Activated naive CD4-positive, alpha-beta T cell treated with anti-CD3 and anti-CD28 coated beads, Interleukin-2, amount 50 U/mL, for 72 hours (primary cell): Measurements from ENCODE around the gene PARD3B. TPM values are rescaled to one million over a fixed set of nuclear protein-coding genes. Genes with fewer than 3 reads are reported as not detected.
"Not testable (repeated sequence)": the region's sequence is repeated elsewhere in the genome, so short reads cannot be mapped to it uniquely, and the experiment has no call there.

Source experiments
- ATAC-seq, 2 donors: fragments of 150-1000 bp; cut with Tn5 transposase; 2 replicates each; pipeline ENCODE4 v1.10.0; 2021; ENCODE audit warnings: mild to moderate bottlenecking in 2 of 2, moderate library complexity in 2 of 2
- DNase-seq, 2 donors: peaks; one replicate each; pipeline ENCODE4 v3.0.0; 2021 to 2022; ENCODE audit warnings: low spot score in 2 of 2
- H3K27ac Mint-ChIP-seq, 2 donors: one replicate each; pipeline ENCODE4 v1.8.0; 2022; ENCODE audit warnings: mild to moderate bottlenecking in 2 of 2, mixed read lengths in 2 of 2
- H3K36me3 Mint-ChIP-seq, 2 donors: one replicate each; pipeline ENCODE4 v1.8.0; 2022; ENCODE audit warnings: mixed read lengths in 2 of 2
- H3K9me3 Mint-ChIP-seq, 2 donors: one replicate each; pipeline ENCODE4 v1.8.0; 2022; ENCODE audit warnings: mixed read lengths in 2 of 2
- total RNA-seq, 2 donors: library from RNA; stranded (reverse); gene quantifications; one replicate each; pipeline ENCODE4 v1.2.3, GENCODE V29; 2022

Gene PARD3B
- total RNA-seq, 2 donors from 2014 or later, result 0.09 to 0.35 TPM

DNA sequence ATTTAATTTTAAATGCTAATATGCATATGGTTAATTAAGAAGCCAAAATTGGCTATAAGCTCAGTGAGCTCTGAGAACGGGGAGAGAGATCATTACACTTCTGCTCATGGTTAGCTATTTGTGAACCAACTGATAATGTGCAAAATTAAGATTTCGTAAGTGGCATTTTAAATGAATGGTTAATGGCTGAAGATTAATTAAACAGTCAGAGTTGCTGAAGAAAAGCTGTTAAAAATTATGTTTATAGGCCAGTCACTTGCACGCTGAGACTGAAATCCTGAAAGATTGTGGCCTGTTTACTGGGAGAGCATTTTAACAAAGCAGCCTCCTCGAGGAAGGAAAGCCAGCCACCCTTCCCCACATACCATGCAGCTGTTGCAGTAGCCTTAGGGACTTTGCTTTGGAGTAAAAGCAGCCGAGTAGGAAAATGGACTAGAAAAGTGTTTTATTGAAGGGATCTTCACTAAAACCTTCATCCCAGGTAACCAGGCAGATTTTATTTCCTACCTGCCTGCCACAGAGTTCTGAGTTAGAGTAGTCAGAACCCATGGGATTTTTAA, 918.3 kb downstream of the PARD3B start:
- H3K9me3 Mint-ChIP-seq, result no peaks in the 10 kb centered on the region
- DNase-seq (no peak), ATAC-seq (no peak)
- no peaks in the 10 kb centered on the region for H3K36me3 Mint-ChIP-seq
- no peak overlapping the region for H3K27ac Mint-ChIP-seq

DNA sequence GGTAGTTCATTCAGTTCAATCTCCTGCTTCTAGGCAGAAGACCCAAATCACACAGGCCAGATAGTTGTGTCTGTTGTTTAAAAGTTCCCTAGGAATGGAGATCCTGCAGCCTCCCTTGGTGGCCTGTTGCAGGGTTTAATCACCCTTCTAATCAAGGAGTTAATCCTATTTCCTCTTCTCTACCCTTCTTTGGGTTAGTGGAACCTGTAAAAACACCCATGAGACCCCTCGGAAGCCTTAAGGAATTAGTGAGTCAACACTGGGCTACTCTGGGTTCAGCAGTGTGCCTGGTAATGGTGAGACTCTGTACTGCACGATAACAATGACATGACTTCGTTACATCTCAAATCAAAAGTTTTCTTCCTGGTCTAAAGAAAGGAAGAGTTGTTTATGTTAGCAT, 919.4 kb downstream of the PARD3B start:
- ATAC-seq (no peak), DNase-seq (no peak)
- Mint-ChIP-seq H3K9me3 (no peaks in the 10 kb centered on the region), H3K36me3 (no peaks in the 10 kb centered on the region), H3K27ac (no peak overlapping the region)

- Mint-ChIP-seq H3K36me3 (no peaks in the 10 kb centered on the region), H3K9me3 (no peaks in the 10 kb centered on the region), H3K27ac (no peak overlapping the region)
- no peak for ATAC-seq
- no peak for DNase-seq
These were observed 920.5 kb downstream of the PARD3B start for GRCh38 chr2:205465791-205466190.

DNA sequence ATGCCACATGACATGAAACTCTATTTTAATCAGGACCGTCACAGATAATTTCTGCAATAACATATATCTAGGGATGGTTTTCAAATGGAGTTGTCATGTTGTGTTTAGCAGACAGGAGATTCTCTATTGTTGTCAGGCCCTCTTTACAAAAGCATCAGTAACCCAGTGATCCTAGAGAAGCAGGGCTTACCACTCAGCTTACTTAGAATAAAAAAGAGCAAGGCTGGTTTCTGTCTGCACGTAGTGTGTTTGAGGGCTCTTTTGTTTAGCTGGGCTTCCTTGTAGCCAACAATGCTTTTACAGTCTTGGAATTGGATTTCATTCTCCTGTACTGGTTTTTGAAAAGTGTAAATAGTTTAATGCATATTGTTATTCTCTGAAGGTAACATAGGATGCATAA, 926.5 kb downstream of the PARD3B start:
- no peak for ATAC-seq
- DNase-seq, result no peak
- no peaks in the 10 kb centered on the region for H3K9me3 Mint-ChIP-seq
- no peak overlapping the region for H3K27ac Mint-ChIP-seq
- H3K36me3 Mint-ChIP-seq, result no peaks in the 10 kb centered on the region

GRCh38 chr2:205473791-205474190, 928.5 kb downstream of the PARD3B start:
- DNase-seq (no peak), ATAC-seq (peak; percentile 75 to 98)
- no peaks in the 10 kb centered on the region for H3K9me3 Mint-ChIP-seq
- H3K36me3 Mint-ChIP-seq, result no peaks in the 10 kb centered on the region
- H3K27ac Mint-ChIP-seq, result no peak overlapping the region

DNA sequence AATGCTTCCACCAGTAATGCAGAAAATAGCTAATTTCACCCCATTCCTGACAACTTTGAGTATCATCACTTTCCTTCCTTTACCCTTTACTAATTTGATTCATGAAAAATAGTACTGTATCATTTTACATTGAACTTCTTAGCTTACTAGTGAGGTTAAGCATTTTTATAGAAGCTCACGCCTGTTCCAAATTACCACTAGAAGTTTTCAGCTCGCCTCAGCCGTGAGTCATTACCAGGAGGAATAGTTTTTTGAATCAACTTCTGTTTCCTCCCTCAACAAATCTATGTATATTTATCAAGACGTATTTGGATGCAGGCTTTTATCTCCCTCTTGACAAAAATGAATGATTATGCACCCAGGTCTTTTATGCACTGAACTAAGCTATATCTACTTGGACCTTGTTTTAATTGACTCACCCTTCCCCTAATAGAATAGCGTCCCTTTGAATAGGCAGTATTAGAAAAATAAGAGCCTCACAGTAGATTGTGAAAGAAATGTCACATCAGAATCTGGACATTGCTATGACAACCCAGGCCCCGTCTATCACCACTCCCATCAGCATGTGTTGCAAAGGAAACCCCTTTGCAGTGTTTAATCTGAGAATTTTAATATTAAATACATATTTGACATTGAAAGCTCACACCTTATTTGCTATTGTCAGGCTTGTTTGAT, 929.6 kb downstream of the PARD3B start:
- Mint-ChIP-seq H3K9me3 (no peaks in the 10 kb centered on the region), H3K27ac (no peak overlapping the region), H3K36me3 (no peaks in the 10 kb centered on the region)
- peak in 1 of 2 donors; percentile 20 for DNase-seq
- peak in 1 of 2 donors; percentile 64 for ATAC-seq

DNA sequence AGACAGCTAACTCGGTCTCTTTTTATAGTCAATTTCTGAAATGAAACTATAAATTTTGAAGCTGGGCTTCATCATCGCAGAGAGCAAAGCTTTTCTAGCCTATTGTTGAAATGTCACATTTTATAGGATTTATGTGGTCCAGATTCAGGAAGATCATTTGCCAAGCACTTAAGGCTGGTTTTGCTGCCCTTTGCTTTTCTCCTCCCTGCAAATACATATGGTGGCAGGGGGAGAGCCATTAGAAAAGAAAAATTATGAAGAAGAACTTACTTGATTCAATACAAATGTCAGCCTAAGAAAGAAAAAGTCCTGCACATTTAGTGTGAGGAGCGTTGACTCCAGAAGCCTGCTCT, 930.1 kb downstream of the PARD3B start:
- no peaks in the 10 kb centered on the region for H3K36me3 Mint-ChIP-seq
- H3K9me3 Mint-ChIP-seq, result no peaks in the 10 kb centered on the region
- DNase-seq (no peak), ATAC-seq (no peak)
- no peak overlapping the region for H3K27ac Mint-ChIP-seq

DNA sequence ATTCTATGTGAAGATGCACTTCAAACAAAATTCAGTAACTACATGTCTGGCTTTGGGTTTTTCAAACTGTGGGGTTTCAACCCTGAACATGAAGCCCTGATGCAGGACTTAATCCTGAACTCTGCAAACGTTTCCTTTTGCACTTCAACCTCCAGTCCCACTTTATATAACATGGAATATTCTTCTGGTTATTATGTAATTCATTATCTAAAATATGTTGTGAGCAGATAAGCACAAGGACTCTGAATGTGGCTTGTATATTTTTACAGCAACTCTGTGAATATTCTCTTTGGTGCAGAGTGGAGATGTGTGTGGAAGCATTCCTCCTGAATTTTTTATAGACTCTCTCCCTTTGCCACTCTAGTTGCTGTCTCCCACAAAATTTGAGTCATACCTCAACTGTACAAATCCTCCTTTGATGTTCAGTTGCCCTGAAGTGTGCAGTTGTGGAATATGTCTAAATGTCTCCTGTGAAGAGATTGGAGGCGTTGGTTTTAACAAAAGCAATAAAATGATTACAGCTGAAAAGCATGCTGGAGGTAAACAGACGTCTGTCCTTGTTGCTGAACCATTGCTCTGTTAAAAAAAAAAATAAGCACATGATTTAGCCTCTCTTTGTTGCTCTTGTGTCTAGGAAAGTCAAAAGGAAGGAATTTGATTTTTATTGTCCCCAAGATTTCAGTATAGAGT, 931.9 kb downstream of the PARD3B start:
- Mint-ChIP-seq H3K36me3 (no peaks in the 10 kb centered on the region), H3K9me3 (no peaks in the 10 kb centered on the region), H3K27ac (no peak overlapping the region)
- ATAC-seq (no peak), DNase-seq (no peak)

GRCh38 chr2:205481861-205482260, 936.6 kb downstream of the PARD3B start:
- ATAC-seq, result no peak
- Mint-ChIP-seq H3K9me3 (no peaks in the 10 kb centered on the region), H3K27ac (no peak overlapping the region), H3K36me3 (no peaks in the 10 kb centered on the region)
- DNase-seq, result no peak

DNA sequence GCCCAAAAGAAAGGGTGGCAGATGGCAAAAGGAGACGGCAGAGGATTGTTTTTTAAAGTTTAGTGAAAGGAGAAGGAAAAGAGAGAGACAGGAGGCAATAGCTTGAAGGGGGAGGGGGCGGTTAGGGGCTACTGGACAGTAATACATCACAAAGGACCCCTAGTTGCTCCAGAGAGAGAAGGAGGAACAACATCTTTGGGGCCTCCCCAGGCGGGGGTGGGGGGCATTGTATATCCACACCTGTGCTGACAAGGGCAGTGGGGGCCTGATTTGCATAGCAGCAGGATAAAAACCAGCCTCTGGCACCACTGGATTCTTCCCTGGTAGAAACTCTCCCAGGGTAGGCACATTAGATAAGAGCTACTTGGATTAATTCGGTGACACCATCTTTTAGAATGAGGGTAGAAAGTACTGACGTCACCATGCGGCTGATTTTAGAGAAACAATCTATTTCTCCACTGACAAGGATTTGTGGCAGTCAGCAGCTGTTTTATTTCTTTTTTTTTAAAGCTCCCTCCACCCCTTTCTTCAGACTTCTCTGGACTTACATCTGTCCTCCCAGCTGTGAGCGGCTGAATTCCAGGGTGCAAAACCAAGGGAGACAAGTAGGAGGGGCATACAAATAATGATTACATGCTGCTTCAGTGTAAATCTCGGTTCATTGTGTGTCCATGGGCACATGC, 937.3 kb downstream of the PARD3B start:
- Mint-ChIP-seq H3K27ac (no peak overlapping the region), H3K9me3 (no peaks in the 10 kb centered on the region), H3K36me3 (no peaks in the 10 kb centered on the region)
- ATAC-seq (no peak), DNase-seq (no peak)

- DNase-seq, result no peak
- ATAC-seq, result no peak
- H3K36me3 Mint-ChIP-seq, result no peaks in the 10 kb centered on the region
- no peak overlapping the region for H3K27ac Mint-ChIP-seq
- H3K9me3 Mint-ChIP-seq, result no peaks in the 10 kb centered on the region
These were observed 937.8 kb downstream of the PARD3B start for GRCh38 chr2:205483095-205483494.

DNA sequence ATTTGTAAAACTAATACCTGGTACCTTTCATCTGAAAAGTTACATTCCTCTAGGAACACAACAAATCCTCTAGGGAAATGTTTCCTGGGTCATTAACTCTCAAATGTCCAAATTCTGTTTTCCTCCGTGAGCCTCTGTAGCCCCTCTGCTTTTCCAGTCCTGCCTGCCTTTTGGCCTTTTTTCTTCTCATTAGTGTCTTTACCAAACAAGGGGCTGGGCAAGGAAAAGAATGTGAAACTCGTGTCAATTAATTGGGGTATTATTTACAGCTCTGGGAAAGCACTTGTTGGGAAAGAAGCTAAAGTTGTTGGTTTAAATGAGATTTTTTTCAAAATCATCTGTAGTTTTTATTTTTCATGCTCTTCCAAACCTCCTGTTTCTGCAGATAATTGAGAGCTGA, 938.9 kb downstream of the PARD3B start:
- H3K36me3 Mint-ChIP-seq, result no peaks in the 10 kb centered on the region
- no peaks in the 10 kb centered on the region for H3K9me3 Mint-ChIP-seq
- no peak for ATAC-seq

DNA sequence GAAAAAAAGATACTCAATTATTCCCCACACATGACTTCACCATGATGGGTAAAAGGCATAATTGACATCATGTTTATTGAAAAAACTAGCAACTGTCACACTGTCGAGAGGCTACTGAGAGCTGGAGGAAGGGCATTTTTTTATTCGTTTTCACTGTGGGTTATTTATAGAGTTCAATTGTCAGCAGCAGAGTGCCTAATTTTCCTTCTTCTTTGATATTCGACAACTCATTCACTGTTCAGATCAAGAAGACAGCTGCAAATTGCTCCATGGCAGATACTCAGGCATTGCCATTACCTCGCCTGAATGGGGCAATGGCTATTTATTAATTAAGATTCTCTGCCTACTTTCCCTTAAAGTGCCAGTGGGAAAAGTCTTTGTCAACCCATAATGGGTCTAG, 939.5 kb downstream of the PARD3B start:
- ATAC-seq (no peak), DNase-seq (no peak)
- no peak overlapping the region for H3K27ac Mint-ChIP-seq
- H3K9me3 Mint-ChIP-seq, result no peaks in the 10 kb centered on the region
- no peaks in the 10 kb centered on the region for H3K36me3 Mint-ChIP-seq

More for the DNA sequence above, 938.9 kb downstream of the PARD3B start:
- no peak overlapping the region for H3K27ac Mint-ChIP-seq
- DNase-seq, result no peak

DNA sequence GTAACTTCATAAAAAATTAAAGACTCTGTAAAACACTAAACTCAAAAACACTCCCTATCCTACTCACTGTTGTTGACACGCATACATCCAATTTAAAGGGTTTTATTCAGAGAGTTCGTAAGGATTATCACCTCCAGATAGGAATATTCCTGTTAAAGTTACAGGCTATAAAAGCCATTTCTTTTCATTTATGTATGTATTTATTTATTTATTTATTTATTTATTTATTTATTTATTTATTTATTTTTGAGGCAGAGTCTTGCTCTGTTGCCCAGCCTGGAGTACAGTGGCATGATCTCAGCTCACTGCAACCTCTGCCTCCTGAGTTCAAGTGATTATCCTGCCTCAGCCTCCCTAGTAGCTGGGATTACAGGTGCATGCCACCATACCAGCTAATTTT, 948.3 kb downstream of the PARD3B start:
- H3K36me3 Mint-ChIP-seq, H3K9me3 Mint-ChIP-seq, ATAC-seq, DNase-seq, H3K27ac Mint-ChIP-seq: not testable (repeated sequence)

- ATAC-seq (no peak), DNase-seq (no peak)
- peaks cover 0 to 10% of the 10 kb centered on the region in 2 donors for H3K9me3 Mint-ChIP-seq
- H3K27ac Mint-ChIP-seq, result no peak overlapping the region
- H3K36me3 Mint-ChIP-seq, result no peaks in the 10 kb centered on the region
These were observed 949.4 kb downstream of the PARD3B start for GRCh38 chr2:205494537-205495235.

DNA sequence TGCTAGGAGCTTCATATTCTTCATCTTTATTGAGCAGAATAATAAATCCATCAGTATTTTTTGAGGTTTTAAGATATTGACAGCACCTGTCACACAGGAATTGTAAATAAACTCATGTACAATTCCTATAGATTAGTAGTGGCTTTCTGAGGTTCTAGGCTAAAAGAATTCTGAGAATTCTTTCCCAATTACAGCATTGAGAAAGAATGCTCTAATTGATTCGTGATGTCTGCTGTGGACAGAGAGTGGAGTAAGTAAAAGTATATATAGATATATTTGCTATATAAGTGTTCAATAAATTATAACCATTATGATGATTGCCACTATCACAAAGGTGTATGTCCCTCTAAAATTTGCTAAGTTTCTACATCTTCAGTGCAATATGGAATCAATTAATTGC, 950.5 kb downstream of the PARD3B start:
- no peak for ATAC-seq
- Mint-ChIP-seq H3K27ac (no peak overlapping the region), H3K9me3 (peaks cover 0 to 5% of the 10 kb centered on the region in 2 donors), H3K36me3 (no peaks in the 10 kb centered on the region)
- DNase-seq, result no peak

DNA sequence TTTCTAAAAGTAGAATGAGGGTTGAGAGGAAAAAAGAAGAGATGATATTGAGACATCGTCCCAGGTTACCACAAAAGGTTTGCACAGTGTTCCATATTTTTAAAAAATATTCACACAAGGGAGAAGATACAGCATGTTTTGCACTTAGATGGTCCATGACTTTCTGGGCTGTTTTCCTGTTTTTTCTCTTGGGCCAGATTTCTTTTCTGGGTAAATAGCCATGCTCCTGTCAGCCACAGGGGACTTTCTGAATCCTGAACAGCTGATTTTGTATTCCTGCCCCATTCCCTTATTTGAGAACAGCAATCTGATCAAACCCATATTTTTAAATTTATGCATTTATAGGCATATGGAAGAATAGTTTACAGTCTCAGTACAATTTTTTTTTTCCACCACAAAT, 951.1 kb downstream of the PARD3B start:
- Mint-ChIP-seq H3K9me3 (peaks cover 0 to 2% of the 10 kb centered on the region in 2 donors), H3K27ac (no peak overlapping the region), H3K36me3 (no peaks in the 10 kb centered on the region)
- DNase-seq, result no peak
- ATAC-seq, result no peak
